ENCODE measurements around the gene SOCS2.
"Not testable (repeated sequence)": the region's sequence is repeated elsewhere in the genome, so short reads cannot be mapped to it uniquely, and the experiment has no call there.

SOCS2 gene

DNA sequence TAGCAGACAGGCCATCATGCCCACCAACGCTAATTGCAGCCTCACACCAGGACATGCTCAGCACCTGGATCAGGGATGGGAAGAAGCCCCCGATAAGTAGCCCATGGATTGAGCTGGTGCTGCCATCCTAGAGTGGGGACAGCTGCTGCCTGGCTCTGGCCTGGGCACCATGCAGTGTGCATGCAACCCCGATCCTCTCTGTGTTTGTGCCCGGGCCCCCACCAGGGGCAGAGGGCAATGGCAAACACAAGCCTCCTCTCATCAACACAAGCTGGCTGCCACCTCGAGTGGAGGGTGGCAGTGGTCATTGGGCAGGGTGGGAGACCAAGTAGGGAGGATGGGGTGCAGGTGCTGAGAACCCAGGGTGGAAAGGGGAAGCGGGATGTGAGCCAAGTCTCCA lies 23.3 kb upstream of the SOCS2 start:
- DNase-seq (ENCODE audit: low spot score) = no peak
- in situ Hi-C loops (cut with MboI; ENCODE audit: low pct_unique_long_range_greater_than_20kb, low sequenced_read_pairs, unreplicated experiment) = no loop called here
- TF ChIP-seq, protein P1, sequence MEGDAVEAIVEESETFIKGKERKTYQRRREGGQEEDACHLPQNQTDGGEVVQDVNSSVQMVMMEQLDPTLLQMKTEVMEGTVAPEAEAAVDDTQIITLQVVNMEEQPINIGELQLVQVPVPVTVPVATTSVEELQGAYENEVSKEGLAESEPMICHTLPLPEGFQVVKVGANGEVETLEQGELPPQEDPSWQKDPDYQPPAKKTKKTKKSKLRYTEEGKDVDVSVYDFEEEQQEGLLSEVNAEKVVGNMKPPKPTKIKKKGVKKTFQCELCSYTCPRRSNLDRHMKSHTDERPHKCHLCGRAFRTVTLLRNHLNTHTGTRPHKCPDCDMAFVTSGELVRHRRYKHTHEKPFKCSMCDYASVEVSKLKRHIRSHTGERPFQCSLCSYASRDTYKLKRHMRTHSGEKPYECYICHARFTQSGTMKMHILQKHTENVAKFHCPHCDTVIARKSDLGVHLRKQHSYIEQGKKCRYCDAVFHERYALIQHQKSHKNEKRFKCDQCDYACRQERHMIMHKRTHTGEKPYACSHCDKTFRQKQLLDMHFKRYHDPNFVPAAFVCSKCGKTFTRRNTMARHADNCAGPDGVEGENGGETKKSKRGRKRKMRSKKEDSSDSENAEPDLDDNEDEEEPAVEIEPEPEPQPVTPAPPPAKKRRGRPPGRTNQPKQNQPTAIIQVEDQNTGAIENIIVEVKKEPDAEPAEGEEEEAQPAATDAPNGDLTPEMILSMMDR (IDR thresholded peaks at IDR 0.05; ENCODE audit: extremely low read depth, insufficient read depth, missing control alignments) = no peak

DNA sequence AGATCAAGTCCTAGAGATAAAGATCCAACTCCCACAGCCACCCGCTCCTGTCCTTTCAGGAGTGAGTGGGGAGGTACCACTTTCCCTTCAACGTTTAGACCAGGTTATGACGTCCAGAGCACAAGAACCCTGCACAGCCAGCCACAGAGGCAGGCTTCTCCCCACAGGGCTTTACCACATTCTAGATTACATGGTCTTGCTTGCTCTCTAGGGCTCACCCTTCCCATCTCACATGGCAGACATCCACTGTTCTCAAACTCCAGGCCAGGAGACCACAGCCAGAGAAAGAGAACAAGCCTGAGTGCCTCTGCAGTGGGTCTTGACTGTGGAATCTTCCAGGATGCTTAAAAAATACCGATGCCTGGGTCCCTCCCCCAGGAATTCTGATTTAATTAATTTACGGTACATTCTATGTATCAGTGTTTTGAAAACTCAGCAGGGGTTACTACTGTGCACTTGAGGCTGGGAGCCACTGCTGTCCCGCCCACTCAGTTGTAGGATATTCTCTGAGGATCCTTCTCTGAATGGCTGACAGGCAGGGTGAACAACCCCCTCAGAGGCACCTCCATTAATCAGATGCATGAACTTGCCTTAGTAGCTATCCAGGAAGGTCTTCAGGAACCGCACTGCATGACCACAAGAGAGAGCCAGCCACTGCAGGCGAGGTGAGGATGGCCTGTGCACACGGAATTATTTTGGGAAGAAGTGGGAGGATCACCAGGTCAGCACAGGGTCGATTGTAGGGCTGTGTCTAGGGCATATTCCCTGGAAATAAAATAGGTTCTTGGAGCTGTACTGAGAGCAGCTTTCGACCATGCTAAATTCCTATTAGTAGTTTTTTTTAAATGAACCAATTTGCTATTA lies 21.5 kb upstream of the SOCS2 start:
- TF ChIP-seq, protein P1 (IDR thresholded peaks at IDR 0.05; ENCODE audit: extremely low read depth, insufficient read depth, missing control alignments) = no peak
- in situ Hi-C loops (cut with MboI; ENCODE audit: low pct_unique_long_range_greater_than_20kb, low sequenced_read_pairs, unreplicated experiment) = no loop called here
- DNase-seq (ENCODE audit: low spot score) = no peak

GRCh38 chr12:93552427-93552826 lies 20.0 kb upstream of the SOCS2 start:
- in situ Hi-C loops (cut with MboI; ENCODE audit: low pct_unique_long_range_greater_than_20kb, low sequenced_read_pairs, unreplicated experiment) = no loop called here
- TF ChIP-seq, protein P1 (IDR thresholded peaks at IDR 0.05; ENCODE audit: extremely low read depth, insufficient read depth, missing control alignments) = no peak
- DNase-seq (ENCODE audit: low spot score) = no peak

GRCh38 chr12:93557879-93558278 lies 14.6 kb upstream of the SOCS2 start:
- DNase-seq (ENCODE audit: low spot score); in situ Hi-C loops (cut with MboI; ENCODE audit: low pct_unique_long_range_greater_than_20kb, low sequenced_read_pairs, unreplicated experiment): not testable (repeated sequence)

DNA sequence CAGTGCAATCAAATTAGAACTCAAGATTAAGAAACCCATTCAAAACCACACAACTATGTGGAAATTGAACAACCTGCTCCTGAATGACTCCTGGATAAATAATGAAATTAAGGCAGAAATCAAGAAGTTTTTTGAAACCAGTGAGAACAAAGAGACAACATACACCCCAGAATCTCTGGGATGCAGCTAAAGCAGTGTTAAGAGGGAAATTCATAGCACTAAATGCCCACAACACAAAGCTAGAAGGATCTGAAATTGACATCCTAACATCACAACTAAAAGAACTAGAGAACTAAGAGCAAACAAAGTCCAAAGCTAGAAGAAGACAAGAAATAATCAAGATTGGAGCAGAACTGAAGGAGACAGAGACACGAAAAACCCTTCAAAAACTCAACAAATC lies 13.8 kb upstream of the SOCS2 start:
- in situ Hi-C loops (cut with MboI; ENCODE audit: low pct_unique_long_range_greater_than_20kb, low sequenced_read_pairs, unreplicated experiment); DNase-seq (ENCODE audit: low spot score): not testable (repeated sequence)

GRCh38 chr12:93563807-93564538 lies 8.5 kb upstream of the SOCS2 start:
- peak; percentile 50 for DNase-seq (ENCODE audit: low spot score)
- in situ Hi-C loops (cut with MboI; ENCODE audit: low pct_unique_long_range_greater_than_20kb, low sequenced_read_pairs, unreplicated experiment) = no loop called here
- TF ChIP-seq, protein P1 (IDR thresholded peaks at IDR 0.05; ENCODE audit: extremely low read depth, insufficient read depth, missing control alignments) = peak; percentile 64

DNA sequence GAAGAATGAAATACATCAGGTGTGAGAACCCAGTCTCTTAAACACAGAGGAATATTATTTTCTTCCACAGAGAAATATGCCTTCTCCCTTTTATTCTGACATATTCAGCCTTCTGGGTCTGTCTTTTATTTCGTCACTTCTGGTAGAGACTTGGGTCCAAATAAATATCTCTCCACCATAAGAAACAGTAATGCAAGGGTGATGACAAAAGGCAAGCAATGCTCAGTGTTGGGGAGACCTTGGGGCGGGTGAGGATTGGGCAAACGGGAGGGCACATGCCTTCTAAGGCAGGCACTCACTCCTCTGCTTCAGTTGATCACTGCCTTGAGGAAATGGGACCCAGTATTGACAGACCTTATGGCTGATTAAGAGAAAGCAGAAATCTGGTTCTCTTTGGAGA lies 6.7 kb upstream of the SOCS2 start:
- TF ChIP-seq, protein P1 (IDR thresholded peaks at IDR 0.05; ENCODE audit: extremely low read depth, insufficient read depth, missing control alignments) = no peak
- in situ Hi-C loops (cut with MboI; ENCODE audit: low pct_unique_long_range_greater_than_20kb, low sequenced_read_pairs, unreplicated experiment) = no loop called here
- no peak for DNase-seq (ENCODE audit: low spot score)
